Colonic mucosa (tissue), 4 donors: Measurements from ENCODE around the gene CENPK. TPM values are rescaled to one million over a fixed set of nuclear protein-coding genes. Genes with fewer than 3 reads are reported as not detected.

Source experiments
- DNase-seq: peaks from one replicate; pipeline ENCODE4 v3.0.0-alpha.2; 2020
- H3K27ac ChIP-seq: fragments of 200-600 bp; one replicate; pipeline ENCODE4 v1.8.0; 2021
- H3K27me3 ChIP-seq: fragments of 200-600 bp; one replicate; pipeline ENCODE4 v1.8.0; 2021
- H3K36me3 ChIP-seq: fragments of 200-600 bp; one replicate; pipeline ENCODE4 v1.8.0; 2021
- H3K4me1 ChIP-seq: fragments of 200-600 bp; one replicate; pipeline ENCODE4 v1.8.0; 2021; ENCODE audit warnings: mild to moderate bottlenecking
- H3K4me3 ChIP-seq: fragments of 200-600 bp; one replicate; pipeline ENCODE4 v1.8.0; 2021
- H3K9ac ChIP-seq, 2 donors: one replicate each; pipeline ENCODE4 v1.7.0; 2013; ENCODE audit warnings: control low read depth in 2 of 2, low read depth in 2 of 2, low read length in 2 of 2
- H3K9me3 ChIP-seq: fragments of 200-600 bp; one replicate; pipeline ENCODE4 v1.8.0; 2021
- intact Hi-C: fragments of 100-400 bp; cut with DNase I; formaldehyde crosslinking; loops from one replicate; pipeline ENCODE4 v1.14.1; 2022
- total RNA-seq, 2 donors: library from RNA; stranded (reverse); fragmentation: NEBNext Ultra II Directional in 1 of 2; extraction: Animal tissue kit (Norgen Biotek cat#: 25700) in 1 of 2; gene quantifications; one replicate each; pipeline ENCODE4 v1.2.1, GENCODE V29; 2021
- TF ChIP-seq, protein P1 (sequence below): fragments of 200-600 bp; IDR thresholded peaks from one replicate; pipeline ENCODE4 v1.8.0; 2022; ENCODE audit warnings: antibody characterized with exemption, mild to moderate bottlenecking
- donor health status: healthy.
- donor health status: DM: no; HTN: no; CAD: no.
- donor health status: DM: no; HTN: no; CAD: no.

CENPK gene
- total RNA-seq, 2 donors from 2014 or later: 10.4 to 31.4 TPM

- peaks cover 3% of the 10 kb centered on the region for H3K4me1 ChIP-seq
- H3K36me3 ChIP-seq: no peaks in the 10 kb centered on the region
- DNase-seq: no peak
- TF ChIP-seq, protein P1, sequence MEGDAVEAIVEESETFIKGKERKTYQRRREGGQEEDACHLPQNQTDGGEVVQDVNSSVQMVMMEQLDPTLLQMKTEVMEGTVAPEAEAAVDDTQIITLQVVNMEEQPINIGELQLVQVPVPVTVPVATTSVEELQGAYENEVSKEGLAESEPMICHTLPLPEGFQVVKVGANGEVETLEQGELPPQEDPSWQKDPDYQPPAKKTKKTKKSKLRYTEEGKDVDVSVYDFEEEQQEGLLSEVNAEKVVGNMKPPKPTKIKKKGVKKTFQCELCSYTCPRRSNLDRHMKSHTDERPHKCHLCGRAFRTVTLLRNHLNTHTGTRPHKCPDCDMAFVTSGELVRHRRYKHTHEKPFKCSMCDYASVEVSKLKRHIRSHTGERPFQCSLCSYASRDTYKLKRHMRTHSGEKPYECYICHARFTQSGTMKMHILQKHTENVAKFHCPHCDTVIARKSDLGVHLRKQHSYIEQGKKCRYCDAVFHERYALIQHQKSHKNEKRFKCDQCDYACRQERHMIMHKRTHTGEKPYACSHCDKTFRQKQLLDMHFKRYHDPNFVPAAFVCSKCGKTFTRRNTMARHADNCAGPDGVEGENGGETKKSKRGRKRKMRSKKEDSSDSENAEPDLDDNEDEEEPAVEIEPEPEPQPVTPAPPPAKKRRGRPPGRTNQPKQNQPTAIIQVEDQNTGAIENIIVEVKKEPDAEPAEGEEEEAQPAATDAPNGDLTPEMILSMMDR: peak; percentile 43
- no peaks in the 10 kb centered on the region for H3K27me3 ChIP-seq
- intact Hi-C loops: loop anchor here (5.0 kb wide), 2 partner anchors 526 to 671 kb away; no protein-coding TSS in a partner anchor
- H3K9ac ChIP-seq: peak overlapping the region in 1 of 2 donors; percentile 84
- H3K4me3 ChIP-seq: peak overlapping the region; percentile 49
- H3K9me3 ChIP-seq: no peaks in the 10 kb centered on the region
- peak overlapping the region; percentile 73 for H3K27ac ChIP-seq
Measured at GRCh38 chr5:65483546-65484346, 79.2 kb downstream of the CENPK start.

GRCh38 chr5:65482736-65483545 is 80.0 kb downstream of the CENPK start:
- H3K36me3 ChIP-seq: no peaks in the 10 kb centered on the region
- no peaks in the 10 kb centered on the region for H3K27me3 ChIP-seq
- peaks cover 3% of the 10 kb centered on the region for H3K4me1 ChIP-seq
- peak overlapping the region; percentile 73 for H3K27ac ChIP-seq
- intact Hi-C loops: loop anchor here (5.0 kb wide), 2 partner anchors 526 to 671 kb away; no protein-coding TSS in a partner anchor
- TF ChIP-seq, protein P1: no peak
- H3K9me3 ChIP-seq: no peaks in the 10 kb centered on the region
- peak; percentile 40 for DNase-seq
- peak overlapping the region in 1 of 2 donors; percentile 84 for H3K9ac ChIP-seq
- H3K4me3 ChIP-seq: peak overlapping the region; percentile 49

DNA sequence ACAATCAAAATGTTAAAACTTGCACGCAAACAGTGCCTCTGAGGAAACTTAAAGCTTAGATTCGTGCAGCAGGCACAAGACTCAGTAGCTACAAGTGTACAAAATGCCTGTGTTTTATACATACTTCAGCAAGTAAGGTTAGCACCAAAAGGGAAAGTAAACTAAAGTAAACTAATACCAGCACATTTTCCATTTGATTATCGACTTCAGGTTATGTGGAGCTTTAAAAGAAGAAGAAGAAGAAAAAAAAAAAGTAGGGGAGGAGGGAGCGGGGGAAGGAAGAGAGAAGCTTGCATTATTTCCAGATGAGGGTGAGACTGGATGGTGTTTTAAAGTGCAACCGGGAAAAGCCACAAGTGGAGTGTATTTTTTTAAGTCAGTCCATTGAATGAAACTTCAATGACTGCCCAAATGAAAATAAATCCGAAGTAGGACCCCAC is 80.7 kb downstream of the CENPK start:
- DNase-seq: no peak
- intact Hi-C loops: loop anchor here (5.0 kb wide), 2 partner anchors 525 to 670 kb away; no protein-coding TSS in a partner anchor
- peaks cover 3% of the 10 kb centered on the region for H3K4me1 ChIP-seq
- no peaks in the 10 kb centered on the region for H3K9me3 ChIP-seq
- peak overlapping the region; percentile 73 for H3K27ac ChIP-seq
- TF ChIP-seq, protein P1: no peak
- no peaks in the 10 kb centered on the region for H3K36me3 ChIP-seq
- H3K27me3 ChIP-seq: no peaks in the 10 kb centered on the region
- H3K4me3 ChIP-seq: peak overlapping the region; percentile 49
- H3K9ac ChIP-seq: peak overlapping the region in 1 of 2 donors; percentile 76

- intact Hi-C loops: loop anchor here (2.0 to 5.0 kb wide), 3 partner anchors 381 to 669 kb away; no protein-coding TSS in a partner anchor
- H3K9ac ChIP-seq: peak within 1 kb of the TSS; percentile 39 to 84
- no peaks in the 10 kb centered on the region for H3K36me3 ChIP-seq
- H3K4me3 ChIP-seq: peak within 1 kb of the TSS; percentile 49
- no peaks in the 10 kb centered on the region for H3K9me3 ChIP-seq
- H3K27me3 ChIP-seq: no peaks in the 10 kb centered on the region
- H3K4me1 ChIP-seq: peaks cover 3% of the 10 kb centered on the region
- peak; percentile 92 for DNase-seq
- peak within 1 kb of the TSS; percentile 73 for H3K27ac ChIP-seq
- TF ChIP-seq, protein P1: no peak
Measured at GRCh38 chr5:65481635-65482295, 81.2 kb downstream of the CENPK start, which contains the start of gene ADAMTS6. Gene ADAMTS6 (minus strand): TSS chr5:65481920. CDS start chr5:65473673, 8,247 bp downstream.
